Neural progenitor cell (in vitro differentiated cells): ENCODE results near the gene CPNE8.

ENCODE experiments used
- CTCF ChIP-seq: fragments of 200-600 bp; sonication (generic); IDR thresholded peaks from 2 replicates; pipeline ENCODE4 v1.5.1; 2017; ENCODE audit warnings: antibody characterized with exemption, mild to moderate bottlenecking
- EZH2 ChIP-seq: fragments of 200-600 bp; sonication (generic); IDR thresholded peaks from 2 replicates; pipeline ENCODE4 v1.6.1; 2017; ENCODE audit warnings: antibody characterized with exemption, mild to moderate bottlenecking, moderate library complexity
- EZH2phosphoT487 ChIP-seq: fragments of 200-600 bp; sonication (generic); IDR thresholded peaks from 2 replicates; pipeline ENCODE4 v1.6.1; 2017; ENCODE audit warnings: antibody characterized with exemption

GRCh38 chr12:38746744-38747143 is 158.6 kb downstream of the CPNE8 start:
- TF ChIP-seq CTCF (no peak), EZH2 (no peak), EZH2phosphoT487 (no peak)
